ENCODE measurements around the gene GAL3ST3.

DNA sequence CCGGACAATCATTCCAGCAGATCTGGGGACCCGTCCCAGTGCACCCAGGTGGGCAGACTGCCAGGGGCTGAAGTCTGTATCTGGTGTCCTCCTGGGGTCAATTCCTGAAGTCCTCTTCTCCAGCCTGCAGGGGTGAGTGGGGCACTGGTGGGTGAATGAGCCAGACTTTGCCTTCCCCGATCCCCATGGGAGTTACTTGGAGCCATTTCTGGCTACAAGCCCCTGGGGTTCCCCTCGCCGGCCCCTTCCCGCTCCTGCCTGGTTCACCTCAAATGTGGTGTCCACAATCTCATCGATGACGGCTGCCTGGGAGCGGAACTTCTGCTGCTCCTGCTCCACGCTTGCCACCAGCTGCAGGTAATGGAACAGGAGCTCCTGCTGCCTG is 32.2 kb downstream of the GAL3ST3 start:
- TF ChIP-seq, protein P1, sequence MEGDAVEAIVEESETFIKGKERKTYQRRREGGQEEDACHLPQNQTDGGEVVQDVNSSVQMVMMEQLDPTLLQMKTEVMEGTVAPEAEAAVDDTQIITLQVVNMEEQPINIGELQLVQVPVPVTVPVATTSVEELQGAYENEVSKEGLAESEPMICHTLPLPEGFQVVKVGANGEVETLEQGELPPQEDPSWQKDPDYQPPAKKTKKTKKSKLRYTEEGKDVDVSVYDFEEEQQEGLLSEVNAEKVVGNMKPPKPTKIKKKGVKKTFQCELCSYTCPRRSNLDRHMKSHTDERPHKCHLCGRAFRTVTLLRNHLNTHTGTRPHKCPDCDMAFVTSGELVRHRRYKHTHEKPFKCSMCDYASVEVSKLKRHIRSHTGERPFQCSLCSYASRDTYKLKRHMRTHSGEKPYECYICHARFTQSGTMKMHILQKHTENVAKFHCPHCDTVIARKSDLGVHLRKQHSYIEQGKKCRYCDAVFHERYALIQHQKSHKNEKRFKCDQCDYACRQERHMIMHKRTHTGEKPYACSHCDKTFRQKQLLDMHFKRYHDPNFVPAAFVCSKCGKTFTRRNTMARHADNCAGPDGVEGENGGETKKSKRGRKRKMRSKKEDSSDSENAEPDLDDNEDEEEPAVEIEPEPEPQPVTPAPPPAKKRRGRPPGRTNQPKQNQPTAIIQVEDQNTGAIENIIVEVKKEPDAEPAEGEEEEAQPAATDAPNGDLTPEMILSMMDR (IDR thresholded peaks at IDR 0.05), result no peak
- no peak for TF ChIP-seq POLR2A (IDR thresholded peaks at IDR 0.05)
